NCI-H460 (cell line): ENCODE data around the gene KRT6B. TPM values are rescaled to one million over a fixed set of nuclear protein-coding genes. Genes with fewer than 3 reads are reported as not detected.
"Not testable (repeated sequence)": the region's sequence is repeated elsewhere in the genome, so short reads cannot be mapped to it uniquely, and the experiment has no call there.

Experiments used
- DNase-seq: peaks from one replicate; pipeline ENCODE4 v3.0.0-alpha.2; 2016; ENCODE audit warnings: low read depth; ENCODE audit errors: extremely low read depth
- total RNA-seq: library from RNA; depleted of rRNA; stranded (reverse); fragments of >200 nt; shearing (Covaris generic); gene quantifications from 2 replicates; pipeline ENCODE4 v1.2.3, GENCODE V29; 2014

KRT6B gene
- total RNA-seq, 1 experiment from 2014 or later, result not detected

DNA sequence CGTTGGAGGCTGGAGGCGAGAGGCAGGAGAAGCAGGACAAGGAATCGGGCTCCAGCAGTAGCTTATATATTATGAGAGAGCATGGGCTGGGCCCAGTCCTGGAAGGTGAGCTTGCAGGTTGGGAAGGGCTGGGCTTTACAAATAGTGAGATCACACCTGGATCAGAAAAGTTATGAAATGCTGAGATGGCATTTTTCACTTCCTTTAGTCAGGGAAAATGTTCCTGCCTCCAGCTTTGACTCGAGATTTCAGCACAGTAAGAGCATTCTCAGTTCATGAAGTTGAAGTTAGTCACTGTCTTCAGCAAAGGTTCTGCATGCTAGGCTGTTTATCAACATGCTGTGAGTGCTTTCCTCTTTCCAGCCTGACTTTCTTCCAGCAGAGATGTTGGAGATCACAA lies 21.8 kb upstream of the KRT6B start, which contains the start of gene KRT6C:
Gene KRT6C, minus strand, starts transcription at position 38 of the 400 bp plus-strand sequence. CDS start 68 bp downstream, outside the sequence.
- no peak for DNase-seq

DNA sequence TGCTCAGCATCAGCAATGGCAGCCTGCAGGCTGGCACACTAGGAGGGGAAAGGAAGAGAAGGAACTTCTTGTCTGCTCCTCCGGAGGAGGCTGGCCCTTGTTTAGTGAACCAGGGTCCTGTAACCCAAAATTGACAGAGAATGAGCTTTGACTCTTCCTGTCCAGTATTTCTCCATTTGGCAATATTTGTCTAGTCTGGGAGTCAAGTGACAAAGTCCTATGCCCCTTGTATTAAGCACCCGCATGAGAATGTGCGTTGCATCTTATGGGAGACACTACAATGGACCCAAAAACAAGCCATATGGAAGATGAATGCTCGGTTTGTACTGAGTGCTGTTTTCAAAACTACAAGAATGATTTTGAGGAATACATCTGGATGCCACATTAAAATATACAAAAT lies 17.9 kb upstream of the KRT6B start:
- no peak for DNase-seq

DNA sequence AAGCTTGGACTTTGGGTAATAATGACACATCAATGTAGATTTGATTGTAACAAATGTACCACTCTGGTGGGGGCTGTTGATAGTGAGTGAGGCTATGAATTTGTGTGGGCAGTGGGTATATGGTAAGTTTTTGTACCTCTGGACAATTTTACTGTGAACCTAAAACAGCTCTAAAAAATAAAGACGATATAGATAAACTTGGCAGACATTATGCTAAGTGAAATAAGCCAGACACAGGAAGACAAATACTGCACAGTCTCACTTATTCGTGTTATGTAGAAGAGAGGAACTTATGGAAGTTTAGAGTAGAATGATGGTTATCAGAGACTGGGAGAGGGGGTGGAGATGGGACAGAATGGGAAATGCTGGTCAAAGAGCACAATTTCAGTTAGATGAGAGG lies 13.0 kb upstream of the KRT6B start:
- no peak for DNase-seq

- DNase-seq, result no peak
Measured at GRCh38 chr12:52461693-52462092, 9.7 kb upstream of the KRT6B start.

- DNase-seq, result no peak
Measured at GRCh38 chr12:52458861-52459260, 6.9 kb upstream of the KRT6B start.

DNA sequence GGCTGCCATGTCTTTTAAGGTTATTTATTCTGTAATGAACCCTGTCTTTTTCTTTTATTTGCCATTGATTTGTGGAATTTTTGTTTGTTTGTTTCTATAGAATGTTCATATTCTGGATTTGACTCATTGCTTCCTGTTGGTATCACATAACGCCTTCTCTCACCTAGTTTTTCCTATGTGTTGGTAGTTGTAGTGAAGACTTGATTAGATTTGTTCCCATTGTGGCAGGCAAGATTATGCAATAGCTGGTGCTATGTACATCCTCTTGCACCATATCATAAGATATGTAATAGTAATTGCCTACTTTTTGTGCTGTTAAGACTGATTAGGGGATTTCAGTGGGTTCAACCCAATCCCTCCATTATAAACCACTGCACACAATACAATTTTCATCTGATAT lies 3.9 kb upstream of the KRT6B start:
- DNase-seq, result peak; percentile 36

GRCh38 chr12:52454411-52455201 lies 2.7 kb upstream of the KRT6B start:
- DNase-seq, result no peak

- no peak for DNase-seq
Measured at GRCh38 chr12:52448228-52448627, 3.7 kb downstream of the KRT6B start.

DNA sequence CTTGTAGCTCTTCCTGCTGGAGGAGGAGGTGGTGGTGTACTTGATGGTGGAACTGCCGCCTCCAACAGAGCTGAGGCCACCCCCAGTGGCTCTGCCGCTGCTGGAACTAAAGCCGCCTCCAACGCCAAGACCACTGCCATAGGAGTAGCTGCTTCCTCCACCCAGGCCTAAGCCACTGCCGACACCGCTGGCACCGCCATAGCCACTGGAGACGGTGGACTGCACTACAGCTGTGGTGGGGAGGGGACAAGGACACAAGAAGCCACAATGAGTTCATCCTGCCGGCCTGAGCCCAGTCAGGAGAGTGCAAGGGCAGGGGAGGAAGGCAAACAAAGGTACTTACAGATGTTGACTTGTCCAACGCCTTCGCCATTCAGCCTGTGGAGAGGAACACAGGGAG lies 4.8 kb downstream of the KRT6B start:
- not testable (repeated sequence) for DNase-seq

DNA sequence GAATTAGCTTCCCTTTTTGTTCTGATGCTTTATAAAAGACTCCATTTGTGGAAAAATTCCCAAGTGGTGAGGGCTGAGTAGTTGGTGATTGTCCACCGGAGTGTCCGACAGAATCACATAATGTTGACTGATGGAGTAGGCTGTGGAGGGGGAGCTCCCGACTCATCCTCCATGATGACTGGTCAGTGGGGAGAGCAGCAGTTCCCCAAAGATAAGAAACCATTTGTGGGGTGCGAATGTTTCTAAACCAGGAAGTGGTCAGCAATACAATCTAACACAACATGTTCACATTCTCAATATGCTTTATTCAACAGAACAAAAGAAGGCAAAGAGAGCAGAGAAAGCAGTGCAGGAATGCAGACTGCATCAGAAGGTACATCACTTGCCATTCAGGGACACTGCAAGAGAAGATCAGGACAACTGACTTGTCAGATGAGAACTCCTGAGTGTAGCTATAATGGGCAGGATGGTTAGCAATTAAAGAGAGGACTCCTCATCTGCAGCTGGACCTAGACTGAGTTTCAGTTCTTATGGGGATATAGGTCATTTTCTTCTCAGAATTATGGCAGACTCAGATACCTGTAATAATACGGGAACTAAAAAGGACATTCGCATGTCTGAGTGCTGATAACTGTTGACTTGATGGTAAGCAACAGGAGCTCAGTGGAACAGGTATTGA lies 5.4 kb downstream of the KRT6B start:
- no peak for DNase-seq

GRCh38 chr12:52445876-52446275 lies 6.1 kb downstream of the KRT6B start:
- DNase-seq, result no peak

- no peak for DNase-seq
Measured at GRCh38 chr12:52444647-52445595, 7.0 kb downstream of the KRT6B start.

- no peak for DNase-seq
Measured at GRCh38 chr12:52443966-52444365, 8.0 kb downstream of the KRT6B start.

- DNase-seq, result no peak
Measured at GRCh38 chr12:52442600-52443061, 9.3 kb downstream of the KRT6B start.

DNA sequence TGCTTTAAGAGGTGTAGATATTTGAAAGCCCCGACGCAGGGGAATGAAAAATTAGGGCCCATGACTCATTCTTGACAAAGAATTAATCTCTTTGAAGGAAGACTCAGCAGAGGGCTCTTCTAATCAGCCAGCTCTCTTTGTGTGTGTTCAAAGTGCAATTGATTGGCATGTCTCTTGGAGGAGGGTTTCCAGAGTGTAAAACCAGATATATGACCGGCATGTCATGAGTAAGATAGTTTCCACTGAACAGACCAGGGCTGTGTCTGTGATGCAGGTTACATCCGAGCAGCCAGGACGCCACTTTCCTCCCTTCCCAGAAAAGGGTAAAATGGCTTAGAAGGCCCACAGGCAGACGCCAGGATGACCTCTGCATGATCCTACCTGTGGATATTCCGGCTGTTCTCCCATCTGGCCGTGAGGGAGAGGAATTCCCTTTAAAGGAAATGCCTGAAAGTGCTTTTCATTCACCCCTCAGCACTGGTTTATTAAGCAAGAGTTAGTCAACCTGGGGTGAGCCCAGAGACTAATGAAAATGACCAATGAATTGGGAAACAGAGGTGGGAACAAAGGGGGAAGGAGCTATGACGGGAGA lies 10.5 kb downstream of the KRT6B start:
- DNase-seq, result no peak

DNA sequence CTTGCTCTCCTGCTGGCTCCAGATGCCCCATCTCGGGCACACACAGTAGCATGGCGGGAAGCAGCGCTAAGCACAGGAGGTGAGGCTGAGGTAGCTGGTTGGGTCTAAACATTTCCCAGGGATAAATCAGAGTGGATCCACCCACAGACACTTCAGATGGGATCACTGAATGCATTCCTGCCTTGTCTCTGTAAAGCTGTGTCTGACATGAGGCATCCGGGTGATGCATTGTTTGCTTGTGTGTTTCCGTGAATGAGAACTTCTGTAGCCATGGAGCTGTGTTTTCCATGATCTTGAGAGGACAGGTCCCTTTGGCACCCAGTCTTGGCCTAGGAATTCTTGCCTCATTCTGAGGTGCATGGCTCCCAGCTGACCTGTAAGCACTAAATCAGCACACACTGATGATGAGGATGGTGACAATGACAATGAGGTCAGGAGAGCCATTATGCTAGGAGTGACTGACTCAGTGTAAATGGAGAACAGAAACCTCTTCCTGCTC lies 11.1 kb downstream of the KRT6B start:
- DNase-seq, result no peak

DNA sequence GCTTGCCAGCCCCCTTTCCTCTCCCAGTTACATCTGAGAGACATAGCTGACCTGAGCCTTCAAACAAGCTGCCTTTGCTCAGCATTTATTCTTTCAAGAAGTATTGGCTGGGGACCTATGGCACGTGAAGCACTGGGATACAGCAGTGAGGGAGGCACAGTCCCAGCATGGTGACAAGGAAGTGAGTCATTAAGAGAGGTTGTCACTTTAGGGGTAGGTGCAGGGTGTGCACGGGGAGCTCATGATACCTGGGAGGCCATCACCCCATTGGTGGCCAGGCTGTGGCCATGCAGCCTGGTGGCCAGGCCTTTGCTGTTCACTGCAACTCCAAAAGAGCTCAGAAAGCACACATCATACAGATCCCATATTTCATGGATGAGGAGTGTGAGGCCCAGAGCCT lies 12.1 kb downstream of the KRT6B start:
- DNase-seq, result no peak

- no peak for DNase-seq
Measured at GRCh38 chr12:52439420-52439819, 12.5 kb downstream of the KRT6B start.

DNA sequence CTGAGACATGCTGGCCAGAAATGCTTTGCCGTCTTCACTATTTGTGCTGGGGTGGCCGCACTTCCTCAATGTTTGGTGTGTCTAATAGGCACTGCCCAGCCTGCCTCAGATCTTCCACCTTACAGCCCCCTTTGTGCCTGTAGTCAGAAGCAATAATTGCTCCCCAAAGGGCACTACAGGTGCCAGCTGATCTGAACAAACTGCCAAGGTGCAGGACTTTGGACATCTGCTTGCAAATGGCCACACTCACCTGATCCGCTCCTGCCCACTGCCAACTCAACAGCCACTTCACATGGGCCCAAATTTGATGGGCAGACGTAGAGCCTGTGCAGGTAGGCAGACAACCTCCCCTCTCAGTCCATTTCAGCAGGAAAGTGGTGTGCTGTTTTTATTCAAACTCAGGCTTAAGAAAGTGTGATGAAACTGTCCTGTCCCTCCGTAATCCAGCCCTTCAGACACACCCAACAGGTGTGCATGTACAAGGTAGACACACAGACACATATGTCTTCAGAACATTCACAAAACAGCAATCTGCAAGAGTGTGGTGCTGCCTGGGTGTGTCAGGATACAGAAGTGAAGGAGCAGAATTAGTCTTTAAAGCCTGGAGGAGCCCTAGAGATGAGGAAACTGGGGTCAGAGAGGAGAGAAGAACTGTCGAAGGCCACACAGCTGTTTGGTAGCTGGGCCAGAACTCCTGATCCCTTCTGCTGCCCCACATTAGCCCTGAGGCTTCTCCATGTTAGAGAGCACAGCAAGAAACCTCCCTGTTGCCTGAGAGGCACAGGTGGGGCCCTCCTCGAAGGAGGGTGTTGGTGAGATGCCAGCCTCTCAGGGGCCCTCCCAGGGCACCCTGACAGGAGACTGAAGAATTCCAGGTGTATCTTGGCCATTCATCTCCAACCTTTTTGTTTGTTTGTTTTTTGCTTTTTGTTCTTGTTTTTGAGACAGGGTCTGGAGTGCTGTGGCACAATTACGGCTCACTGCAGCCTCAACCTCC lies 13.3 kb downstream of the KRT6B start:
- no peak for DNase-seq
